K562 (cell line): Measurements from ENCODE around the gene GEMIN7. TPM values are rescaled to one million over a fixed set of nuclear protein-coding genes. Genes with fewer than 3 reads are reported as not detected.
A peak's percentile ranks its signal among the peaks of the same experiment; 100 is the strongest.

Experiments
- ATAC-seq: fragments of 200-7000 bp; cut with Tn5 transposase; 3 replicates; pipeline ENCODE4 v1.9.1; 2020; ENCODE audit warnings: moderate library complexity
- BruUV-seq: library from RNA; stranded (reverse); fragments of 400-500 nt; replicated peaks from 2 replicates; lab custom pipeline; 2021; lab: Mats Ljungman, UMichigan
- CTCF ChIA-PET: fragments of 300-600 bp; formaldehyde crosslinking; extraction: SDS; loops from one replicate; lab custom pipeline; 2021; ENCODE audit warnings: low intra/inter-chr PET ratio; lab: Yijun Ruan, JAX
- POLR2A ChIA-PET: fragments of 300-600, 350-650 bp; sonication (Branson Sonifier 250); formaldehyde crosslinking; extraction: SDS; loops from one replicate; lab custom pipeline; 2021; ENCODE audit warnings: antibody characterized with exemption, inconsistent platforms; lab: Yijun Ruan, JAX
- DNase-seq, 4 experiments: peaks; one replicate each; pipeline versions ENCODE4 v3.0.0 to v3.0.0-alpha.2; 2011 to 2018; ENCODE audit warnings: low spot score in 3 of 4, mixed read lengths in 3 of 4; ENCODE audit errors: extremely low read depth in 1 of 4
- FAIRE-seq: peaks from 2 replicates; lab custom pipeline; 2011; peaks lifted over from hg19 to GRCh38; lab: Jason Lieb, UNC
- H2AFZ ChIP-seq: 2 replicates; pipeline ENCODE4 v1.6.0; 2011; ENCODE audit warnings: low read depth, low read length, control low read depth, inconsistent platforms
- H3K27ac ChIP-seq: fragments of 200-600 bp; 3 replicates; pipeline ENCODE4 v1.8.0; 2011; ENCODE audit warnings: low read depth, mild to moderate bottlenecking, control low read depth, inconsistent platforms, low read length, moderate library complexity, mixed read lengths; ENCODE audit errors: extremely low read depth
- H3K27me3 ChIP-seq, 2 experiments: fragments of 300-600 bp in 1 of 2; 2 replicates in 1 of 2; 3 replicates in 1 of 2; pipeline versions ENCODE4 v1.6.0 to v1.8.0; 2011; ENCODE audit warnings: inconsistent platforms in 2 of 2, low read length in 2 of 2, mild to moderate bottlenecking in 1 of 2, mixed read lengths in 1 of 2, moderate library complexity in 1 of 2; ENCODE audit not compliant: control insufficient read depth in 2 of 2, insufficient read depth in 2 of 2
- H3K36me3 ChIP-seq: fragments of 300-600 bp; 3 replicates; pipeline ENCODE4 v1.8.0; 2011; ENCODE audit warnings: mild to moderate bottlenecking, low read length, inconsistent platforms; ENCODE audit not compliant: control insufficient read depth, insufficient read depth
- H3K4me1 ChIP-seq, 2 experiments: fragments of 200-600 bp in 1 of 2; replicated peaks in 1 of 2; 2 replicates in 1 of 2; 3 replicates in 1 of 2; pipeline versions ENCODE4 v1.5.1 to v1.8.0; 2011; ENCODE audit warnings: inconsistent platforms in 2 of 2, low read length in 2 of 2, mild to moderate bottlenecking in 1 of 2, mixed read lengths in 1 of 2, moderate library complexity in 1 of 2; ENCODE audit not compliant: control insufficient read depth in 2 of 2, insufficient read depth in 2 of 2
- H3K4me2 ChIP-seq: 2 replicates; pipeline ENCODE4 v1.6.1; 2011; ENCODE audit warnings: low read length, control low read depth, inconsistent platforms, mixed read lengths; ENCODE audit not compliant: insufficient read depth
- H3K4me3 ChIP-seq: fragments of 200-600 bp; sonication (generic), shearing (Covaris generic); 2 replicates; pipeline ENCODE4 v1.5.1; 2016; ENCODE audit warnings: control low read depth, inconsistent platforms
- H3K79me2 ChIP-seq: fragments of 200-600 bp; 3 replicates; pipeline ENCODE4 v1.8.0; 2011; ENCODE audit warnings: low read length, inconsistent platforms; ENCODE audit not compliant: control insufficient read depth, insufficient read depth
- H3K9ac ChIP-seq, 2 experiments: 2 replicates each; pipeline versions ENCODE4 v1.6.0 to v1.6.1; 2011; ENCODE audit warnings: low read depth in 2 of 2, low read length in 2 of 2, control low read depth in 1 of 2, inconsistent platforms in 1 of 2, mild to moderate bottlenecking in 1 of 2, mixed read lengths in 1 of 2; ENCODE audit not compliant: insufficient read depth in 1 of 2
- H3K9me1 ChIP-seq: one replicate; pipeline ENCODE4 v1.6.0; 2011; ENCODE audit warnings: inconsistent platforms, mild to moderate bottlenecking, low read length, moderate library complexity; ENCODE audit not compliant: control insufficient read depth, insufficient read depth
- H3K9me3 ChIP-seq: replicated peaks from 2 replicates; pipeline ENCODE4 v1.5.1; 2011; ENCODE audit warnings: low read depth, low read length, inconsistent platforms; ENCODE audit not compliant: control insufficient read depth, insufficient read depth
- H4K20me1 ChIP-seq: replicated peaks from 2 replicates; pipeline ENCODE4 v1.6.1; 2011; ENCODE audit warnings: low read length, inconsistent platforms, mixed read lengths; ENCODE audit not compliant: control insufficient read depth, insufficient read depth
- CBX5 ChIP-seq: IDR thresholded peaks from 2 replicates; pipeline ENCODE4 v1.6.1; 2014; ENCODE audit warnings: low read depth, borderline replicate concordance
- MTA1 ChIP-seq: fragments of 450-650 bp; IDR thresholded peaks from 2 replicates; pipeline ENCODE4 v1.6.1; 2017; ENCODE audit warnings: borderline replicate concordance
- NFE2 ChIP-seq: IDR thresholded peaks from 2 replicates; pipeline ENCODE4 v1.6.1; 2014; ENCODE audit warnings: antibody characterized with exemption, low read depth
- POU5F1 ChIP-seq: fragments of 150-350 bp; IDR thresholded peaks from 2 replicates; pipeline ENCODE4 v1.6.1; 2014; ENCODE audit warnings: borderline replicate concordance, low read length, low read depth, mild to moderate bottlenecking; ENCODE audit not compliant: partially characterized antibody
- THRAP3 ChIP-seq: fragments of 450-650 bp; IDR thresholded peaks from 2 replicates; pipeline ENCODE4 v1.6.1; 2016; ENCODE audit warnings: mild to moderate bottlenecking, inconsistent platforms, borderline replicate concordance
- XRCC5 ChIP-seq: fragments of 200-400 bp; formaldehyde crosslinking; IDR thresholded peaks from 2 replicates; pipeline ENCODE4 v1.6.1; 2017; ENCODE audit warnings: low read depth, mild to moderate bottlenecking, low read length
- ZNF696 ChIP-seq: fragments of 250-450 bp; sonication (Bioruptor Pico); conservative IDR thresholded peaks from 2 replicates; pipeline ENCODE4 v1.4.0; 2020; ENCODE audit warnings: mild to moderate bottlenecking, moderate library complexity
- WGBS: fragments of 100-300 bp; shearing (Covaris generic); methylation state at CpG from one replicate; pipeline ENCODE4 v1.1.6; 2016; ENCODE audit warnings: low coverage, mixed read lengths; ENCODE audit not compliant: insufficient coverage; ENCODE audit errors: missing lambda C conversion rate; 5-methylcytosine and 5-hydroxymethylcytosine counted together
- in situ Hi-C: fragments of 300-500 bp; cut with MboI; formaldehyde crosslinking; loops from 4 replicates; pipeline ENCODE4 v1.15.0; 2018; ENCODE audit warnings: inconsistent platforms, mixed read lengths
- intact Hi-C: fragments of 100-400 bp; cut with micrococcal nuclease; formaldehyde crosslinking; loops from 2 replicates; pipeline ENCODE4 v1.14.2; 2022
- polyA plus RNA-seq, 8 experiments: library from polyadenylated mRNA; depleted of rRNA in 4 of 8; stranded (reverse) in 5 of 8; unstranded in 3 of 8; fragments of >200 nt; fragmentation: Nextera tagmentation in 2 of 8; fragmentation: Illumina TruSeq in 1 of 8; extraction: Ambion mirVana in 2 of 8; extraction: Trizol in 1 of 8; gene quantifications; 2 replicates each; pipeline versions ENCODE4 v1.2.1 to v1.2.3, GENCODE V29; 2011 to 2014; ENCODE audit warnings: inconsistent platforms in 1 of 8, missing spikeins in 1 of 8
- total RNA-seq, 7 experiments: library from RNA; depleted of rRNA in 6 of 7; stranded (reverse); fragments of >200 nt in 6 of 7; fragmentation: Illumina TruSeq in 2 of 7; extraction: Trizol in 2 of 7; gene quantifications; 2 replicates each; pipeline versions ENCODE4 v1.2.1 to v1.2.3, GENCODE V29; 2011 to 2021; ENCODE audit warnings: low replicate concordance in 1 of 7
- TF ChIP-seq, protein P1 (sequence below): fragments of 250-450 bp; sonication (Bioruptor Pico); IDR thresholded peaks from 2 replicates; pipeline ENCODE4 v1.4.0; 2020; ENCODE audit warnings: mild to moderate bottlenecking
- TF ChIP-seq, protein P2 (sequence below): fragments of 250-450 bp; sonication (Bioruptor Pico); IDR thresholded peaks from 2 replicates; pipeline ENCODE4 v1.8.0; 2022; ENCODE audit warnings: moderate library complexity, mild to moderate bottlenecking, inconsistent platforms

The GEMIN7 gene
- total and polyA plus RNA-seq, 9 of the 15 experiments (the other 6 are each of a cell fraction or from before 2014, with no cell fraction given) = 23.1 to 124 (median 54.9) TPM

DNA sequence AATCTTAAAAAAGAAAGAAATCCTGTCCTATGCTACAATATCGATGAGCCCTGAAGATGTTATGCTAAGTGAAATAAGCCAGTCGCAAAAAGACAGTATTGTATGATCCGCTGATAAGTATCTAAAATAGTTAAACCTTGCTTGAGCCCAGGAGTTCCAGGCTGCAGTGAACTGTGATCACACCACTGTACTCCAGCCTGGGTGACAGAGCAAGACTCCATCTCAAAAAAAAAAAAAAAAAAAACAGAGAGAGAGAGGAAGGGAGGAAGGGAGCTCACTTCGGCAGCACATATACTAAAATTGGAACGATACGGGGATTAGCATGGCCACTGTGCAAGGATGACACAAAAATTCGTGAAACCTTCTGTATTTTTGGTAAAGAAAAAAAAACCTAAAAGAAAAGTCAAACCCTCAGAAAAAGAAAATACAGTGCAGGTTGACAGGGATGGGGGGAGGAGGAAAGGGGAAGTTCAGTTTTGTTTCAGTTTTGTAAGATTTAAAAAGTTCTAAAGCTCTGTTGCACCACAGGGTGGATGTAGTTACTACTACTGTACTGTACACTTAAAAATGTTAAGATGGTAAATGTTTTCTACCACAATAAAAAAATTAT, 31.8 kb upstream of the GEMIN7 start (continued):
- TF ChIP-seq, protein P1, sequence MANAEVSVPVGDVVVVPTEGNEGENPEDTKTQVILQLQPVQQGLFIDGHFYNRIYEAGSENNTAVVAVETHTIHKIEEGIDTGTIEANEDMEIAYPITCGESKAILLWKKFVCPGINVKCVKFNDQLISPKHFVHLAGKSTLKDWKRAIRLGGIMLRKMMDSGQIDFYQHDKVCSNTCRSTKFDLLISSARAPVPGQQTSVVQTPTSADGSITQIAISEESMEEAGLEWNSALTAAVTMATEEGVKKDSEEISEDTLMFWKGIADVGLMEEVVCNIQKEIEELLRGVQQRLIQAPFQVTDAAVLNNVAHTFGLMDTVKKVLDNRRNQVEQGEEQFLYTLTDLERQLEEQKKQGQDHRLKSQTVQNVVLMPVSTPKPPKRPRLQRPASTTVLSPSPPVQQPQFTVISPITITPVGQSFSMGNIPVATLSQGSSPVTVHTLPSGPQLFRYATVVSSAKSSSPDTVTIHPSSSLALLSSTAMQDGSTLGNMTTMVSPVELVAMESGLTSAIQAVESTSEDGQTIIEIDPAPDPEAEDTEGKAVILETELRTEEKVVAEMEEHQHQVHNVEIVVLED (CRISPR knock-in tag) = no peak
- TF ChIP-seq XRCC5 = no peak
- TF ChIP-seq CBX5 = no peak
- TF ChIP-seq, all 486 proteins: peak for 2

- Histone ChIP-seq H3K79me2 (peaks cover 67% of the 10 kb centered on the region), H3K36me3 (peaks cover 76% of the 10 kb centered on the region), H3K4me3 (no peak overlapping the region), H4K20me1 (peaks cover 28% of the 10 kb centered on the region), H2AFZ (no peak overlapping the region), H3K4me1 (peaks cover 3 to 8% of the 10 kb centered on the region in 2 experiments; a peak in 3 of 5 replicates), H3K27ac (no peak overlapping the region; the same call in 2 of the 3 replicates), H3K9ac (peak overlapping the region in 1 of 2 experiments; percentile 80; a peak in 2 of 4 replicates), H3K4me2 (no peak overlapping the region), H3K9me3 (no peaks in the 10 kb centered on the region), H3K27me3 (no peaks in the 10 kb centered on the region), H3K9me1 (peaks cover 7% of the 10 kb centered on the region)
- 82% methylated on average over 6 of the region's 8 CpGs for WGBS
- FAIRE-seq (no peak), ATAC-seq (peak; percentile 60), DNase-seq (no peak)
- no TSS peak for BruUV-seq
- in situ Hi-C loops = no loop called here
- TF ChIP-seq THRAP3 (no peak), ZNF696 (no peak), NFE2 (peak; percentile 13; the same call in 1 of the 2 replicates), MTA1 (no peak), POU5F1 (no peak)
- TF ChIP-seq, protein P2, sequence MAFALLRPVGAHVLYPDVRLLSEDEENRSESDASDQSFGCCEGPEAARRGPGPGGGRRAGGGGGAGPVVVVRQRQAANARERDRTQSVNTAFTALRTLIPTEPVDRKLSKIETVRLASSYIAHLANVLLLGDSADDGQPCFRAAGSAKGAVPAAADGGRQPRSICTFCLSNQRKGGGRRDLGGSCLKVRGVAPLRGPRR = no peak
- intact Hi-C loops = no loop called here
- POLR2A ChIA-PET = interaction anchor here (0.9 to 1.7 kb wide), 6 partner anchors 8 to 296 kb away, joined by 3 to 9 read pairs (median 4); partner anchors contain the start of gene CLASRP
- CTCF ChIA-PET = no interaction called here
Observed at GRCh38 chr19:45049073-45049736, 29.9 kb upstream of the GEMIN7 start.
